Stimulated activated CD4-positive, alpha-beta T cell treated with anti-CD3 and anti-CD28 coated beads, TNF-alpha, amount 100 ng/mL, for 4 hours (primary cell): ENCODE data around the gene SLC30A3.
"Not testable (repeated sequence)": the region's sequence is repeated elsewhere in the genome, so short reads cannot be mapped to it uniquely, and the experiment has no call there.

Experiments
- DNase-seq, 3 experiments: peaks; one replicate each; pipeline ENCODE4 v3.0.0-alpha.2; 2020; ENCODE audit warnings: low read depth in 3 of 3

The SLC30A3 gene

DNA sequence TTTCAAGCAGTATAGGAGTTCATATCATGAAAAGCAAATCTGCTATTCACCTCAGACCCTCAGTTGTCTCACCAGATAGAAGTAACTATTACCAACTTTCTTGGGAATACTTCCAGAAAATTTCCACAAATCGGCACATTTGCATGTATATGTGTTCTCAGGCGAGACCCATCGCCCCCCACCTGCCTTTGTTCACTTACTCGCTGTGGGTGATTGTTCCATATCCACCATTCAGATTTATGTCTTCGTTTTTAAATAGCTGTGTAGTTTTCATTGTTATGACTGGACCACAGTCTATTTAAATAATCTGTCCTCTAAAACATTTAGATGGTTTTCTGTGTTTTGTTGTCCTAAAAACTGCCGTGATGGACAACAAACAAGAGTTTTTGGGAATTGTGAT, 22.6 kb upstream of the SLC30A3 start:
- DNase-seq: no peak

- DNase-seq: no peak
Measured at GRCh38 chr2:27284996-27285395, 22.1 kb upstream of the SLC30A3 start.

DNA sequence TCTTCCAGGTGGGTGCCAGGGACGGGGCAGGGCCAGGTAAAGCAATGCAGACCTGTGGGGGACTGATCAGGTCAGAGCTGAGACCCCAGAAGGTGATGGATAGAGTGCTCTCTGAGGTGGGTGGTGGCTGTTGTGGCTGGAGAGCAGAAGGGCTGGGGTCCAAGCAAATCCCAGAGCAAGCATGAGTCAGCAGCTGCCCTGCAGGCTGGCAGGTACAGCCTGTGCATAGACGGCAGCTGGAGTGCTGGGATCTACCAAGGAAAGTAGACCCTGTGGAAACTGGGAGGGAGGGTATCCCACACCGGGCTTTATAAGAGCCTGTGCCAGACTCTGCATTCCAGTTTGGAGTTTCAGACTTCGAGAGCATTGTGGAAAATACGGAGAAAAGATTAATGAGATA, 20.0 kb upstream of the SLC30A3 start:
- no peak for DNase-seq

DNA sequence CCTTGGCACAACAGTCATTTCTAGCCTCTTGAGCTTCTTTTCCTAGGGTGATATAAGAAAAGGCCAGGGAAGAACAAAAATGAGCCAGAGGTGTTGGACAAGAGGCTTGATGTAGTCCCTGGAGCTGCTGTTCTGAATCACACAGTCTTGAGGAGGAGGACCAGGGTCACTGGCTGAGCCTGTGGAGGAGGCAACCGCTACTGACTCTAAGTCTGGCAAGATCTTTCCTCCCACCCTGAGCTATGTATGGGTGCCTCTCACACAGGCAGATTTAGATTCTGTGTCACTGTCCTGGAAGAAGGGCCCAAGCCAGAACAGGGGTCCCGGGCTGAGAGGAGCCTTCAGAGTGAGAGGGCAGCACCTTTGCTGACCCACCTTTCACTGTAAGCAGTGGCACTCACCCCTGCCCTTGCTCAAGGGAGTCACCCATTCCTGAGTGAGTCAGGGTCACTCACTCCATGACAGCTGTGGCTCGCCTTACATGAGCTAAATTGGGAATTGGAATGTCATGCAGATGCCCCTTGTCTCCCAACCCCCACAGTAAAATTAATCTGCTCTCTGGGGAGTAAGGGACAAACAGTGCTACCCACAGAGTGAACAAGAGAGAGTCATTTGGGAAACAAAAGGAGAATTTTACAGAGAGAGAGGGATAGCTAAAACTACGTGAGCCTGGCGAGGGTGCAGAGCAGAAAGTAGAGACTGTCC, 19.2 kb upstream of the SLC30A3 start, which contains the start of gene TRIM54:
Gene TRIM54, plus strand, starts transcription at position 575 of the 705 bp plus-strand sequence. CDS start 303 bp downstream, outside the sequence.
- no peak for DNase-seq

GRCh38 chr2:27281442-27281841, 18.6 kb upstream of the SLC30A3 start:
- DNase-seq: no peak

DNA sequence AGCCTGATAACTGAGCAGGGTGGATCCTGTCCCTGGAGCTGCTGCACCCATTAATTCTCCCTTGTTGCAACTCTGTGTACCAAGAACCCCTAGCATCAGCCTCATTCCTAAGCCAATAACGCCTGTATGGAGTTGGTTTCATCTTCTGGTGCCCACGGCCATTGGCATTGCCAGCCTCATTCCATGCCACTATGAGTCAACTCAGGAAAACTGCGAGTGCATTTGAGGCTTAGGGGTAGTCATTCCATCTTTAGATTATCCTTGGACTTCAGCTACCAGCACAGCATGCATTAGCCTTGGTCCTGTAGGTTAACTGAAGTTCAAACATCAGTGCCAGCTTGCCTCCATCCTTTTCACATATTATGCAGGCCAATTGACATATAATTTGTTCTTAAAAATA, 18.0 kb upstream of the SLC30A3 start:
- no peak for DNase-seq

- no peak for DNase-seq
Measured at GRCh38 chr2:27278010-27278409, 15.2 kb upstream of the SLC30A3 start.

DNA sequence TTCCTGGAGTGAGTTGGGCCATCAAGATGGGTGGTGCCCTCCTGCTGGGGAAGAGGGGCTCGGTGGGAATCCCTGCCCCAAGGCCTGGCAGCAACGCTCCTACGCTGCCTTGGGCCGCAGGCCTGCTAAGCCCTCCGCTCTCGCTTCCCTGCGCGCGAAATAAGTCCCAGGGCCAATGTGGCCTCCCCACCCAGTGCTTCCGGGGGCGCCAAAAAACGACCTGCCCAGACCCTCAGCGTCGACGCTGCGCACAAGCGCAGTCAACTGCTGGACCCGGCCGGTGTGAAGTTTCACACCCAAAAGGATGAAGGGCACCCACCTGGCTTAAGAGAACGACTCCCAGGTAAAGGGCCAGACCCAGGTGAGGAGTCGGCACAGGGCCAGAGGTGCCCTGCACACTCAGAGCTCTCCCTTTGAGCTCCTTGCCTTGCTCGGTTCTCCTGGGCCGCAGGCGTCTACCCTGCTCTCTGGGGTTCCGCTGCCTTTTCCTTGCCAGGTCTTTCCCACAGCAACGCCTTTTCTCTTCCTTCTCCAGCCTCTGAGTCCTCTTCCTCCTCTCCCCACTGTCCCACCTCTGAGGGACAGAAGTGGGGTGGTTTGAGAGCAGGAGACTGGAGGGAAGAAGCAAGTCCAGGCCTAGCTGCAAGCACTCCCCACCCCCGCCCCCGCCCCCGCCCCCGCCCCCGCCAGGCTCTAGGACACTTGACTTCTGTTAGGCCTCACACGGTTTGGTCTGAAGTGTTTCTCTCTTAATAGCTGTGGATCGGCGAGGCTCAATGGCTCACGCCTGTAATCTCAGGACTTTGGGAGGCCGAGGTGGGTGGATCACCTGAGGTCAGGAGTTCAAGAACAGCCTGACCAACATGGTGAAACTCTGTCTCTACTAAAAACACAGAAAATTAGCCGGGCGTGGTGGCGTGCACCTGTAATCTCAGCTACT, 12.6 kb upstream of the SLC30A3 start, which contains the start of gene DNAJC5G:
Gene DNAJC5G, plus strand, starts transcription at position 223 of the 940 bp plus-strand sequence. CDS start 1,296 bp downstream, outside the sequence.
- DNase-seq: no peak

GRCh38 chr2:27272537-27273522, 10.0 kb upstream of the SLC30A3 start:
- DNase-seq: not testable (repeated sequence)

DNA sequence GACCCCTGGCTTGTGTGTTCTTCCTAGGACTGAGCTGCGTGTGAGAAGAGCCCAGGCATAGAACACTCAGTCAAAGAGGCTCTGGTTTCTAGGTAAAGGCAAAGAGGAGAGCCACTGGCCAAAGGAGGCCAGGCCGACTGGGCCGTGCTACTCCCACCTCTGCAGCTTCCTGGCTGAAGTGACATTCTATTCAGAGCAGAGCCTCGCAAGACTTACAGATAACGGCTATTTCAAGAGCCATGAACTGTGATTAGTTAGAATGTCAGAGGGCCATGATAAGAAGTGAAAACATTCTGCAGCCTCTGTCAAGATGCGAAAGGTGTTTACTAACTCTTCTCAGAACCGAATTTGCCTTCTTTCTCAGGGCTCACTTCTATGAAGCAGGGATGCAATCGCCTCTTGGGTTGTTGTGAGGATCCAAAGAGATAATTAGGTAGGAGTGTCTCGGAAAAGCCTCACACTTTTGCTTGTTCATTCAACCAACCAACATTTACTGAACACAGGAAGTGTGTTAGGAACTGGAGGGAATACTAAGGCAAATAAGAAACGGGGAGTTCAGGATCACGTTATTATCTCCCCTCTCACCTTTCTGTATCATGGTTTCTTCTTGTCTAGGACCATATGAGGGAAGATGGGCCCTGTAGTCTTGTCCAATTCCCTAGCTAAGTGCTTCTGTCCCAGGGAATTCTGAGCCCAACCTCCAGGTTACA, 8.9 kb upstream of the SLC30A3 start:
- no peak for DNase-seq

GRCh38 chr2:27270670-27271069, 7.8 kb upstream of the SLC30A3 start:
- DNase-seq: no peak

- no peak for DNase-seq
Measured at GRCh38 chr2:27270131-27270530, 7.3 kb upstream of the SLC30A3 start.

GRCh38 chr2:27268296-27268695, 5.4 kb upstream of the SLC30A3 start:
- not testable (repeated sequence) for DNase-seq

DNA sequence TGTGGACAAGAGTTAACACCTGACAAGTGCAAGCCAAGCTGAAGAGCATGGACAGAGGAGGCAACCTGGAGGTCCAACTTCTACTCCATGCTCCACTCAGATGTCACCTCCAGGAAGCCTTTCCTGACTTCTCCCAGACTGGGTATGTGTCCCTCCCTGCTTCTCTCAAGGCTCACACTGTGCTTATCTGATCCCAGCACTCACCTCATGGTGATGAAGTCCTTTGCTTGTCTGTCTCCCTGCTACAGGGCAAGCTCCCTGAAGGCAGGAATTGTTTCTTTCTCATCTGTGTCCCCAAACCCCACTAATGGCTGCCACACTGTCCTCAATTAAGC, 2.7 kb upstream of the SLC30A3 start:
- no peak for DNase-seq

GRCh38 chr2:27264753-27265535, 2.1 kb upstream of the SLC30A3 start:
- DNase-seq: peak in 2 of 3 experiments; percentile 31 to 37

GRCh38 chr2:27264253-27264752, 1.5 kb upstream of the SLC30A3 start:
- no peak for DNase-seq

DNA sequence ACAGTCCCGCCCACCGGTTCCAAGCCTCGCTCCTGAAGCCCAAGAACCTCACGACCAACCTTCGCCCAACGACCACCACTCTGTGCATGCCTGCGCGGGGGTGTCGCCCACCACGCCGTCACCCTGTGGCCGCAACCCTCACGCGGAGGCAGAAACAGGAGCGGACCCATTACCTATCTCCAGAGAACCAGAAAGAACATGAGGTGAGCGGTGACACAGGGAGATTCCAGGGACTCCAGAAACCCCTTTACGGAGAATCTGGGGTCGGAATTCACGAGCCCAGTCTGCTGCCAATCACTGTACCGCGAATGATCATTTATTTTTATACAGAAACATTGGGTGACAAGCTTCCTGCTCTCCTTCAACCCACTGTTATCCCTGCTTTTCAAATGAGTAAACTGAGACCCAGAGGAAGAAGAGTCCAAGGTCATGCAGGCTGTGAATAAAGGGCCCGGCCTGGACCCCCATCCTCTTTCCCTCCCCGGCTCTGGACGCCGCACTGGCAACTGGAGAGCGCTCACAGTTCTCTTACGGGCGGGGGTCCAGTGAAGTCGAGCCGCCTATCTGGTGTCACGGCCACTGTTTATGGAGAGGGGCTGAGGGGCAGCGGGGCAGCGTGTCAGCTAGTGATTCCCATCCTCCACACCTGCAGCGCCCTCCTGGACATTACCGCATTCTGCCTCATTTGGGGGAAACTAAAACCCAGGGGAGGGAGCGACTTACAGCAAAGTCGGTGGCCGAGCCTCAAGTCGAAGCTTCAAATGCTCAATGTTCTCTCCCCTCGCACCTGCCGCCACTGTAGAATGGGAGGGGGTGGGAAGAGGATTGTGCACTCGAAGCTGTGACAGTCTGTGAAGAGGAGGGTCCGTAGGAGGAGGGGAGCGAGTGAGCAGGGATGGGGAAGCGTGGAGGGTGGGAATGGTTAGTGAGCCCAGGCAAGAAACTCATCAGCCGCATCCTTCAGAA, 723 bp upstream of the SLC30A3 start:
- no peak for DNase-seq

DNA sequence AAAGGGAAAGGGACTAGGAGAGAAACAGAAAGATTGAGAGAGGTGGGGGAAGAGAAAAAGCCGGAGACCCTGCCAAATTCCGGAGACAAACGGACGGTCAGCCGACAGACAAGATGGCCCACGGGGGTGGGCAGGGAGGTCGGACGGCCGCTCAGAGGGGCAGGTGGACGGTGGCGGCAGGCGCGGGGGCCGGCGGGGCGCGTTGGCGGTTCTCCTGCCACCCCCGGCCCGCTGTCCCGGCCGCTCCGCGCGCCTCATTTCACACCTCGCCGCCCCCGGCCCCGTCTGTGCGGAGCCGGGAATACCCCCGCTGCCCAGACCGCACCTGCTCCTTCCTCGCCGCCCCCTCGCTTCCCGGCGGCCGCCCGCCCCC, 935 bp downstream of the SLC30A3 start:
- no peak for DNase-seq
